ENCODE data around the gene STARD7.

Gene STARD7

DNA sequence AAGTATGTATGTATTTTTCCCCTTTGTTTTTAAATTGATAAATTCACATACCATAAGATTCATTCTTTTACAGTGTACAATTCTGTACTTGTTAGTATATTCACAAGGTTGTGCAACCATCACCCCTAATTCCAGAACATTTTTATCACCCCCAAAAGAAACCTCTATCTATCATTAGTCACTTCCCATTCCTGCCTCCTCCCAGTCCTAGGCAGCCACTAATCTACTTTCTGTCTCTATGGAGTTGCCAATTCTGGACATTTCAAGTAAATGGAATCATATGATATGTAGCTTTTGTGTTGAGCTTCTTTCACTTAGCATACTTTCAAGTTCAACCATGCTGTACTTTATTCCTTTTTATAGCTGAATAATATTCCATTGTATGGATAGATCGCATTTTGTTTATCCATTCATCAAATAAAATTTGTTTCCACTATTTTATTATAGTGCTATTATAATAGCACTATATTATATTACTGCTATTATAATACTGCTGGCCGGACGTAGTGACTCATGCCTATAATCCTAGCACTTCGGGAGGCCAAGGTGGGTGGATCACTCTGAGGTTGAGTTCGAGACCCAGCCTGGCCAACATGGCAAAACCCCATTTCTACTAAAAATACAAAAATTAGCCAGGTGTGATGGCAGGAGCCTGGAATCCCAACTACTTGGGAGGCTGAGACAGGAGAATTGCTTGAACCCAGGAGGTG, 10.9 kb downstream of the STARD7 start:
- no peak for DNase-seq (ENCODE audit: low read depth)

DNA sequence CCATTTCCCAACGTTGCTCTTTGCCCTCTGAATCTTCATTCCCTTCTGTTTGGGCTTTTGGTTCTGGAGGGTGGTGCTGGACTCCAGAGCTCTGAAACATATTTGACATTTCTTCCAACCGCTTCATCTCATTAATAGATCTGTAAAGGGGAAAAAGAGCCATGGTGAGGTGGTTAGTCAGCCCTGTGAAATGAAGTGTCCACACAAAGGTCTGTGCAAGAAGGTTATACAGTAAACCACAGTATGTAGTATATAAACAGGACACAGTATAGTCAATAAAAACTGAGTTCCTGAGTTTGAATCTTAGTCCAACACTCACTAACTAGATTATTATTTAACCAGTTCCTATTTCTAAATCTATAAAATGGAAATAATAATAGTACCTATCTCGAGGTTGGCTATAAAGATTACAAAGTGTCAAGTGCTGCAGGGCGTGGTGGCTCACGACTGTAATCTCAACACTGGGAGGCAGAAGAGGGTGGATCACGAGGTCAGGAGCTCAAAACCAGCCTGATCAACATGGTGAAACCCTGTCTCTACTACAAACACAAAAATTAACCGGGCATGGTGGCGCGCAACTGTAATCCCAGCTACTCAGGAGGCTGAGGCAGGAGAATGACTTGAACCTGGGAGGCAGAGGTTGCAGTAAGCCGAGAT, 13.1 kb downstream of the STARD7 start:
- no peak for DNase-seq (ENCODE audit: low read depth)

DNA sequence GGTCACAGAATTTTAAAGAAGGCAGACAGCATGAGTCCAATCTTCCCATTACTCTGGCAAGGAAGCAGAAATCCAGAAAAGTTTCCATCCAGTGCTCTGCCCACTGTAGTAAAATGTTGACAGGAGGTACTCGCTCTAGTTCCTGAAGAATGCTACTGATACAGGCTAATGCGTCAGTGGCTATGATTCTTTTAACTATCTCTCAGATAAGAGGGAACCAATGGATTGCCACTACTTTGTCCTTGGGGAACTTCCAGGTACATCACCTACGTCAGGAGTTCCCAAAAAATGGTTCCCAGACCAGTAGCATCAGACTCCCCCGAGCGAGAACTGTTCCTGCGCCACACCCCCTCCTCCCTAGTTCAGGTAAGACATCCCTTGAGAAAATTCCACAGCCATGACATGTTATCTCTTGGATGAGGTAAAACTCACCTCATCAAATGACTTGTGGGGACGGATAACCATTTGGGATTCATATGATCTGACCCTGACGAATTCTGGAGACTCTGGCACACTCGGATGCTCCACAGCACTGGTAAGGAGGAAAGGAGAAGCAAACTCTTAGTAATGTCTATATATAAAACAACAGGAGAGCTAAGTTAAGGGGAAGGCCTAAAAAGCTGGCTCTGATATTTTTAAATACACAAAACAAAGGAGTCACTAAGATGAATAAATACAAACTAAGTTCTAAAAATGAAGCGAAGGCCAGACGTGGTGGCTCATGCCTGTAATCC, 16.5 kb downstream of the STARD7 start:
- no peak for DNase-seq (ENCODE audit: low read depth)

GRCh38 chr2:96188821-96189526, 19.7 kb downstream of the STARD7 start:
- DNase-seq (ENCODE audit: low read depth), result no peak

DNA sequence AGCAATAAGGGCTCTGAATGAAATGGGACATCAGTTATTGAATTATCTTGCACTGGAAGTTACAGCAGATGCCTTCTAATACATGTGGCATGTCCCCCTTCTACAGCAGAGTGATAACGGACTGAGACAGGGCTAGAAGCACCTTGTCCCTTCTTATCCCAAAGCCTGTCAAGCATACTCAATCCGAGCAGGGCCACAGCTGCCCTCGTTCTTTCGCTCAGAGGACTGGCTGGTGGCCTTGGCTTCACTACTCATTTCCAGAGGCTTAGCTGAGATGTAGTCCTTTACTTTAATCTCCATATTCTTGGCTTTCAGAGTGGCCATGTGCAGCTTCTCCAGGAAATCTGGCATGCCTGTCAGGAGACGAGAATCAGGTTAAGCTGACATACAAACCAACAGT, 22.1 kb downstream of the STARD7 start:
- no peak for DNase-seq (ENCODE audit: low read depth)

DNA sequence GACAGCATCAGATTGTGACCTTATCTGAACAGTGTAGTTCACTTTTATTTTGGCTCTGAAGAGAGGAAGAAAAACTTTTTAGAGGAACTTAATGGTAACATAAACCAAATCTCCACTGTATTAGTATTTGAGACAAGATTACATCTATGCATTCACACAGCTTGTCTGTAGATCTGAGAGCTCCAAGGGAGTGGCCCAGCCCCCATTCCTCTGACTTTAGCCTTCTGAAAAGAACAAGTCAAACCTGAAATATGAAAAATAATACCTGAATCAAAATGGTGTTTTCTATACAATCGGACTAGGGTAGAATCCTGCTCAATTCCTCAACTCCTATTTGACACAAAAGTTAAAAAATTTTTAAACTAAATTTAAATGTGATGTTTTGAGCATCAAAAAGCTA, 23.1 kb downstream of the STARD7 start:
- DNase-seq (ENCODE audit: low read depth), result no peak

DNA sequence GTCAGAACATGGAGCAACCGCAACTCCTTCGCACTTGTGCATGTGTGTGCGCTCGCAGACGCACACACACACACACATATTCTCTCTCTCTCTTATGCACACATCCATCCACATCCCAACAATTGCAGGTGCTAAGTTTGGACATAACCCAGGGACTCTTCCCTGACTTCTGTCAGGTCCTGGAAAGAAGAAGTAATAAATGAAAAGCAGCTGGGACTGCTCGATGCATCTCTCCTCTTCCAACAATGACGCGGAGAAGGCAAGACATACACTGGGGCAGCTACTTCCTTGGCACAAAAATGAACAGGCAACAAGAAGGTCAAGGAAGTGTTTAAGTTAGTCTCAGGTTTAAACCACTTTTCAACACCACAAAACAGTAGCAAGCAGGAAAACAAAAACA, 23.6 kb downstream of the STARD7 start:
- no peak for DNase-seq (ENCODE audit: low read depth)

GRCh38 chr2:96184188-96184587, 24.4 kb downstream of the STARD7 start:
- DNase-seq (ENCODE audit: low read depth), result no peak

DNA sequence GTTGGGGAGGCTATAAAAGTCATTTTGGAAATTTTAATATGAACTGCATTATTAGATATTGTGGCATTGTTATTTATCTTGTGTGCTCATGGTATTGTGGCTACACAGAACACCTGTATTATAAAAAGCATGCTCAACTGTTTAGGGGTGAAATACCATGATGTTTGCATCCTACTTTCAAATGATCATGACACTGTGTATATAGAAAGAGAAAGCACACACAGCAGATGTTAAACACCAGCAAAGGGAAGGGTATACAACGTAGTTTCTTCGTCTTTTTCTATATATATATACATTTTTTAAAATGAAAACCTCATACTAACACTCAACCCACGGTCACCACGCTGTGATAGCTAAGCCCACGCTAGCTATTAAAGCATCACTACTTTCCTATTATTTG, 27.1 kb downstream of the STARD7 start:
- DNase-seq (ENCODE audit: low read depth), result no peak

DNA sequence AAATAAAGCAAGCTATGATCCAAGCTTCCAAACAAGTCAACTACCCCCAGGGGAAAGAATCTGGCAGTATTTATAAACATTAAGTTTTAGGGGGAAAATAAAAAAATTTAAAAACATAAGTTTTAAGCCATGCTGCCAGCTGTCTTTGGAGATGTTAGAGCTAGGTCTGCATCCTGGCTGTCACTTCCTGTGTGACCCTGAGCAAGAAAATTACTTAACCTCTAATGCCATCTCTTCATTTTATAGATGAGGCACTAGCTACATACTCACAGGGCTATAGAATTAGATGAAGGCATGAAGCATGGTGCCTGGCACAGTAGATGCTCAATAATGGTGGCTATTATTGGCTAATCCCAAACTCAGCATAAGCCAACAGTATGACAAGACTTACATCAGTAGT, 28.1 kb downstream of the STARD7 start:
- DNase-seq (ENCODE audit: low read depth), result no peak

DNA sequence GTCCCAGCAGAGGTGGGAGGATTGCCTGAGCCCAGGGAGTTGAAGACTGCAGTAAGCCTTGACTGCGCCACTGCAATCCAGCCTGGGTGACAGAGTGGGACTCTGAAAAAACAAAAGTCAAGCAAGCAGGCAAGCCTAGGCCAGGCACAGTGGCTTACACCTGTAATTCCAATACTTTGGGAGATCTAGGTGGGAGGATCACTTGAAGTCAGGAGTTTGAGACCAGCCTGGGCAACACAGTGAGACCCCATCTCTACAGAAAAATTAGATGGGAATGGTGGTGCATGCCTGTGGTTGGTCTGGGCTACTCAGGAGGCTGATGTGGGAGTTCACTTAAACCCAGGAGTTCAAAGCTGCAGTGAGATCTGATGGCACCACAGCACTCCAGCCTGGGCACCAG, 28.6 kb downstream of the STARD7 start:
- DNase-seq (ENCODE audit: low read depth), result no peak

DNA sequence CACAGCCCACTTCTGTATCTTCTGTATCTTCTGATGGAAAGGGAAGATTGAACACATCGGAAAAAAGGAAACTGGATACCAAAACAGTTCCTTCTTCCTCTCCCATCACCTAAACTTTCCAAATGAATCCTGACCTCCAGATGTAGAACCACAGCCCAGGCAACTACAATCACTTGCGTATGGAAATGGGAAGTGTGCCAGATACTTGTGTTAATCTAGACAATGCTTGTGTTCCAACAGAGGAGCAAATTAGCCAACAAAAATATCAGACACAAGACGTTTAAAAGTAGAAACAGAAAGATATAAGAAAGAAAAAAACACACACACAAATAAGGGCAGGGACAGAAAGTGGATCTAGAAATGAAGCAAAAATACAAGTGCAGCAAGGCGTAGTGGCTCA, 32.0 kb downstream of the STARD7 start:
- DNase-seq (ENCODE audit: low read depth), result no peak

GRCh38 chr2:96175951-96176350, 32.7 kb downstream of the STARD7 start:
- peak; percentile 64 for DNase-seq (ENCODE audit: low read depth)

DNA sequence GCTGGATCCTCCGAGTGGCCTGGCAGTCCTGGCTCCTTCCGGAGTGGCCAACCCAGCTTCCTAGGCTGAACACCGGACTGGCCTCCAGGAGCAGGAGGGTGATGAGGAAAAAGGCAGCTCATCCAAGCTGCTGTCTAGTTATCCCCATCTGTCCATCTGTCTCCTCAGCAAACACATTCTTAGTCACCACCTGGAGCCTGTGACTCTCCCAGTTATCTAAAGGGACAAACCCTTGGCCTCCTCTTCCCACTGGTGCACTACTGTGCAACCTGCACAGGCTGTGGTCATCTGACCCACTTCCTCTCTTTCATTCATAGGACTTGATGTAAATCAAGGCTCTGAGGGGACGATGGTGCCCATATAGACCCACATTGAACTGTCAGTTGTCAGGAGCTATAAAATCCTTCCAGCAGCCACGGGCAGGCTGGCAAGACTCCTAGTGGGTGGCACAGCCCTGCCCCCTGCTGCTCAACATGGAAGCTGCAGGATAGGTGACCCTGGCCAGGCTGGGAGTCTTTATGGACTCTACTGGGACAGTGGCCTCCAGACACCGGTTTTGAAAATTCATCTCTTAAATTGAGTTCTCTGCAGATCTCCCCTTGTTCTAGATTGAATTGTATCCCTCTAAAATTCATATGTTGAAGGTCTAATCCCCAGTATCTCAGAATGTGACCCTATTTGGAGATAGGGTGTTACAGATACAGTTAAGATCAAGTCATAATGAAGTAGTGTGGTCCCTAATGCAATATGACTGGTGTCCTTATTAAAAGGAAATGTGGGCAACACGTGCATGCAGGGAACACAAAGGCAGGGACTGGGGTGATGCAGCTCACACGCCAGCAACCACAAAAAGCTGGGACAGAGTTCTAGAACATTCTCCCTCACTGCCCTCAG, 34.1 kb downstream of the STARD7 start:
- DNase-seq (ENCODE audit: low read depth), result no peak

DNA sequence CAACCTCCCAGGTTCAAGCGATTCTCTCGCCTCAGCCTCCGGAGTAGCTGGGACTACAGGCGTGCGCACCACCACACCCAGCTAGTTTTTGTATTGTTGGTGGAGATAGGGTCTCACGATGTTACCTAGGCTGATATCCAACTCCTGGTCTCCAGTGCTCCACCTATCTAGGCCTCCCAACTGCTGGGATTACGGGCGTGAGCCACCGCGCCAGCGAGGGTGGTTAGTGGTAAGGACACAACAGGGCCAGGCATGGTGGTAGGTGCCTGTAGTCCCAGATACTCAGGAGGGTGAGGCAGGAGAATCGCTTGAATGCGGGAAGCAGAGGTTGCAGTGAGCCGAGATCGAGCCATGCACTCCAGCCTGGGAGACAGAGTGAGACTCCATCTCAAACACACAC, 36.8 kb downstream of the STARD7 start:
- no peak for DNase-seq (ENCODE audit: low read depth)

- DNase-seq (ENCODE audit: low read depth), result no peak
Observed at GRCh38 chr2:96170626-96171025, 38.0 kb downstream of the STARD7 start.

- no peak for DNase-seq (ENCODE audit: low read depth)
Observed at GRCh38 chr2:96169868-96170507, 38.6 kb downstream of the STARD7 start.

- no peak for DNase-seq (ENCODE audit: low read depth)
Observed at GRCh38 chr2:96167407-96168013, 41.1 kb downstream of the STARD7 start.

DNA sequence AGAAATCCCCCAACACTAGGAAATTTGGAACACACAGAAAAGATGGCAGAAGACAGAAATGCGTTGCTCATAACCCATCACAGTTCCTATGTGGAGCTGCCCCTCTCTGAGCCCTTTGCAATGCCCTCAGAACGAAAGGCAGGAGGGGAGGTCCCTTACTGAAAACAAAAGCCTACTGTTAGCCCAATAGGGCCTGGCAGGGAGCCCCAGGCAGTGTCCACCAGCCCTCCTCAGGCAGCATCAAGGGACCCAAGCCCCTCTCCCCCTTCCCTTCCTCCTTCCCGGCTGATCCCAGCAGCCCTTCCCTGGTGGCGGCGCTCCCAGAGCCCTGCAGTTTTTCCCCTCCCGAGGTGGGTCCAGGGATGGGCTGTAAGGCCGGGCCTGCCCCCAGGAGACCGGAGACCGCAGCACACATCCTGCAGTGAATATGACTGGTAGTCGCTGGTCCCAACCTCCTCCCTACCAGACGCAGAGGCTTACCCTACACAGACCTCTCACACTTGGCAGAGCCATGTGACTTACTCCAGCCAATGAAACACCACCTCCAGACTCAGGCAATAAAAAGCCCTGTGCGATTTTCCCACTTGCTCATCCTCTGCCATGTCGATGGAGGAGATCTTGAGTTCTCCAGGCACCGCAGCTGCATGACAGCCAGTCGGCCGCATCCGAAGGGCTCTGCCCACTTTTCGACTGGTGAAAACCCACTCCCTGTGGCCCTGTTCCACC, 44.0 kb downstream of the STARD7 start:
- DNase-seq (ENCODE audit: low read depth), result no peak
